Suppressor macrophage treated with lipopolysaccharide for 4 hours (primary cell): ENCODE results near the gene IGFALS.
A peak's percentile ranks its signal among the peaks of the same experiment; 100 is the strongest.

Experiments used
- DNase-seq: peaks from one replicate; pipeline ENCODE4 v3.0.0-alpha.2; 2020

The IGFALS gene

DNA sequence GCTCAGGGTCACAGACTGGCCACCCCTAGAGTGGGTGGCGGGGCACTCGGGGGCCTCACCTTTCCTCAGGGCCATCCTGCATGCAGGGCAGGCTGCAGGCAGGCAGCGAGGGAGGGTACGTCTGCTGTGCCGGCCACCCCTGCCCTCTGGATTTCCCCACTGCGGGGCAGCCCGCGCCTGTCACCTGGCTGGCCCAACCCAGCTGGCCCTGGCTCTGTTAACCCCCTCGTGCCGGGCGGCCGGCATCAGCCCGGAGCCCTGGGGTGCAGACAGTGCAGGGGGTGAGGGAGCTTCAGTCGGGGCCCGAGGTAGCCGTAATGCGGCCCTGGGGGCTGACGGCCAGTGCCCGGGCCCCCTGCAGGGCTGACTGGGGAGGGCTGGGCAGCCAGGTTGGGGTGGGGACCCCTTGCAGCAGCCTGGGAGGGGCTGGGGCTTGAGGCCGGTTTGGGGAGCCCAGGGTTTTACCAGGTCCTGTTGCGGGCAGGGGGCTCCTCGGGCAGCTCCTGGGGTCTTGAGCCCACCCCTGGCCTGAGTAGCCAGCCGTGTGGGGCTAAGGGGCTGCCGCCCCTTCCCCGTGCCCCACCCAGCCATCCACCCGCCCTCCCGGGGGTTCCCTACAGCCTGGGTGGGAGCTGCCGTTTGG lies at the start of gene IGFALS:
TSS of gene IGFALS (minus strand) at position 128 of the 643 bp plus-strand sequence. CDS start at position 75, 53 bp downstream.
- no peak for DNase-seq

DNA sequence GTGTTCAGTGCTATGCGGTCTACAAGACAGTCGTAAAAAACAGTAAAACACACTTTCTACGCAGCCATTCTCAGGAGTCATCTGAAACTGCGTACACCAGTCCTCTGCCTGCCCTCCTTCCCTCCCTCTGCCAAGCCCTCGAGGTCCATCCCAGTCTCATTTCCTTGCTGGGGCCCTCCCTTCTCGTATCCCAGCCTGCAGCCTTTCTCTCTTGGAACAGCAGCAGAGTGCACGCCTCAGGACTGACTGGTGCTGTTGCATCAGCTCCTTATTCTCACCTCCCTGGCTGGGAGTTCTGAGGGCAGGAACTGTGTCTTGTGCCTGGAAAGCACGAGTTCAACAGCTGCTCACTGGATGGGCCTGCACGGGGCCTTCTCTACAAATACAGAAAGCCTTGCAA lies 46.0 kb upstream of the IGFALS start:
- no peak for DNase-seq

DNA sequence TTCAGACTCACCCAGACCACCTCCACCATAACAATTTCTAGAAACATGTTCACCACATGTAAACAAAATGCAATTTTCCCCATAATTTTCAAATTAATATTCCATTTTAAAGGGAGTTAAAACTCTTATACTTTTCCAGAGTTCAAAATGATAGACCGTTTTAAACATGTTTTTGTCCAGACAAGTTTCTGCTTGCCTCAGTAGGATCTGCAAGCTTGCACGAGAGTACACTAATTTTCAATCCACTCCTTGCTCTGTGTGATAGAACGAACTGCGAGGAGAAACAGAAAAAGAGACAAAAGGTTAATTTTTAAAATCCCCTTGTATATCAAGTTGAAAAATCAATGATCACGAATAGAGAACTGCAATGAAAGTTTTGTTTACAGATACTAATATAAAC lies 40.6 kb upstream of the IGFALS start:
- DNase-seq, result no peak

DNA sequence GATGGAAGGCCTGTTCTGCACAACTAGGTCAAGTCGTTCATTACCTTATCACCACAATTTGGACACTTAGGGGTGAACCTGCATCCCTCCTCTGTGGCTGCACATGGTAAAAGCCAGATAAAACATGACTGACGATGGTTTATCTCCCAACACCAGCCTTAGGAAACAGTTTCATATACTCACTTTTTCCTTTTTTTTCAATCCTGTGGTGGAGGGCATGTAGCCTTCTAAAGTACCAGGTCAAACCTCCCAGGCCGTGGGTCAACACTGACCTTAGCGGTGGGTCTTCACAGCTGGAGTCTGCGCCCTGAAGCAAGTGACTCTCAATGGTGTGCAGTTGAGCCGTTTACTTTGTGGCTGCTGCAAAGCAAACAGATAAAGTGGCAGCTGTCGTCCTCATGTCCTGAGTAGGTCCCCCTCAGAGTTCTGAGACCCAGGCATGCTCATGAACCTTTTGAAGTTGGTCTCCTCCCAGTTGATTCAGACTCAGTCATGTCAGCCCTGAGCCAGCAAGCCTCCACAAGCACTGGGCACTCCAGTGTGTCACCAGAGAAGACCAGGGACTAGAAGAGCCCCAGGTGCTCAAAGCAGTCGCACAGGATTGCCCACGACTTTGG lies 39.4 kb upstream of the IGFALS start:
- no peak for DNase-seq

DNA sequence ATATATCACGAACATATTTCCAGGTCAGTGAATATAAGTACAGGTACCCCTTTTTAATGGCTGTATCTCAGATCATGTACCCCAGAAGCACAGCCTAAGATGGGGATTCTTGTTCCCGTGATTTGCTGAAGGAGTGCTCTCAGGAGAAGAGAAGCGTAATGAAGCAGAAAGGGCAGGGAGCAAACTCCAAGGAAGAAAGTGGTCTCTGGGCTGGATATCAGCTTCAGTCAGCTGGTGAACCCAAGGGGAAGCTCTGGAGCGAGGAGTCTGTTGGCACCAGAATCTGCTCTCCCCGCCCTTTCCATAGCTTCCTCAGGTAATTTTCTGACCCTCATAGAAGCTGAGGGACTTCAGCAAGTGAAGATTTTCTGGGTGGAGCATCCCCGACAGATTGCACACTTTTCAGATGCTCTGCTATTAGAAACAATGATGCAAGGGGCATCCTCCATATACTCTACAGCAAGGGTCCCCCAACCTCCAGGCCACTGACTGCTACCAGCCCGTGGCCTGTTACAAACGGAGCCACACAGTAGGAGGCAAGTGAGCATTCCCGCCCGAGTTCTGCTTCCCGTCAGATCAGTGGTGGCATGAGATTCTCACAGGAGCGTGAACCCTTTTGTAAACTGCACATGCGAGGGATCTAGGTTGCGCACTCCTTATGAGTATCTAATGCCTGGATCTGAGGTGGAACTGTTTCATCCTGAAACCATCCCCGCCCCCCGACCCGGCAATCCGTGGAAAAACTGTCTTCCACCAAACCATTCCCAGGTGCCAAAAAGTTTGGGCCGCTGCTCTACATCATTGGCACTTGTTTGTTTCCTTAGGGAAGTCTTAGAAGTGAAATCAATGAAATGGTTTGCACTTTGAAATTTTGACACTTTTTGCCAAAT lies 37.9 kb upstream of the IGFALS start:
- DNase-seq, result no peak

DNA sequence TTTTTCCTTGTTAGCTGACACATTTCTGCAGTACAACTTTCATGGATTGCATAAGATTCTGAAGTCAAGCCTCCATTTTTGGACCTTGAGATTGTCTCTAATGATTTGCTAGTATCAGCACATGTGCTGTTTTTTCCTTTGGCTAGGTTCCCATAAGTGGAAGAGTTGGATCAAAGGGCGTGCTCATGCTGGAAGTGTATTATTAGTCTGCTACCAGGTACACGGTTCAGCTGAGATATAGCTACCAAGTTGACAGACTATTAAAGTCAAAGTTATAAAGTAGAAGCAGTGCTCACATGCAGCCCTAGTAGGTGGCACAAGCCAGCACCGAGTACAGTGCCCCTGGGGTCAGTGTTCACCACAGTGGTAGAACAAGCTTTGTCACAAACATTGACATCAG lies 36.7 kb upstream of the IGFALS start:
- no peak for DNase-seq

DNA sequence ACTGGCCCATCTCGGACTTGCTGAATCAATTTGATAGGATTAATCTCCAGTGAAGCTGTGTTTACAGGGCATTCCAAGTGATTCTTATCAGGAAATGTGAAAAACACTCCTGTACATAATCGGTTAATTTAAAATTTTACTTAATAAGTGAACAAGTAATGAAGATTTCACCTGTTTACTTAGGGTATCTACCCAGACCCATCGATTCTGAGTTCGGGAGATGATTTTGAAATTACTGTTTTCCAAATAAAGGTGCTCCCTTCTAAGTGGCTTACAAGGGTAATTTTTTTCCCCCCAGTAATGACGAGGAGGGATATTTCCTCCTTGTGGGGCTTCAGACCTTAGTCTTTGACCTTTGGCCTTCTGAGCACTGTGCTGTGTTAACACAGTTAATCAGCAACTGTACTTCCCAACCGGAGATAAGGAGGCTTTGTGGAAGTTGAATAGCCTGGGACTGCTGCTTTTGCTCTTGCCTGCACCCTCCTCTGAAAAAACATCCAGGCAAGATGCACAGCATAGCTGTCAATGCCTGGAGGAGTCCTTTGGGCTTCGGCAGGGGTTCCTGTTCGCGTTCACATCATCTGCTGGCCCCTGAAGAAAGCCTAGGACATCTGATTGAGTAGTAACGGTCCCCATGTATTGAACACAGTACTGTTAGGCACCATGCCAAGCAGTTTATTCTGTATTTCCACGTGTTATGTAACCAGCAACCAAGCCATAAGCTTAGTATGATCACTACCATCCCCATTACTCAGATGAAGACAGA lies 35.3 kb upstream of the IGFALS start:
- DNase-seq, result no peak

DNA sequence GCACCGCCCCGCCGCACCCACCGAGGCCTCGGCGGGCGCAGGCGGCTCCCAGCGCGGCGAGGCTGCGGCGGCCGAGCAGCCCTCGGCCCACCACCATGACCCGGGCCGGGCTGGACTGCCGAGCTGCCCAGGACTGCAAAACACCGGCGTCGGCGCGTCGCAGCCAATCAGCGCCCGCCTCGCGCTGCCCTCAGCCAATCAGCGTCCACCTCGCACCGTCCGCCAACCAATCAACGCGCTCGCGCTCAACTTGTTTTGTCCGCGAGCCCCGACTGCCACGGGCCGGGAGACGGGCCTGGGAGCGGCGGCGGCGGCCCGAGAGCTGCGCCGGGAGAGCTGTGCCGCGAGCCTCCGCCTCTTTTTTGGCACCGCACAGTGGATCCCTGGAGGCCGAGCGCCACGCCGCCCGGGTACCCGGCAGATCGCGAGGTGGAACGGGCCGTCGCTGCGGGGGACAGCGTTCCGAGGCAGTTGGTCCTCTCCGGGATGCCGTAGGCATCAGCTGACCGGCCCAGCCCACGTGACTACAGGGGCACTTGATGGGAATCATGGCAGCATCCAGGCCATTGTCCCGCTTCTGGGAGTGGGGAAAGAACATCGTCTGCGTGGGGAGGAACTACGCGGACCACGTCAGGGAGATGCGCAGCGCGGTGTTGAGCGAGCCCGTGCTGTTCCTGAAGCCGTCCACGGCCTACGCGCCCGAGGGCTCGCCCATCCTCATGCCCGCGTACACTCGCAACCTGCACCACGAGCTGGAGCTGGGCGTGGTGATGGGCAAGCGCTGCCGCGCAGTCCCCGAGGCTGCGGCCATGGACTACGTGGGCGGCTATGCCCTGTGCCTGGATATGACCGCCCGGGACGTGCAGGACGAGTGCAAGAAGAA lies 33.4 kb upstream of the IGFALS start, which contains the start of the genes FAHD1 and HAGH:
TSS of gene FAHD1 (plus strand) at position 516 of the 883 bp plus-strand sequence. CDS start at position 549, 33 bp downstream.
TSS of gene HAGH (minus strand) at position 135 of the 883 bp plus-strand sequence. CDS start at position 97, 38 bp downstream.
- peak; percentile 96 for DNase-seq

DNA sequence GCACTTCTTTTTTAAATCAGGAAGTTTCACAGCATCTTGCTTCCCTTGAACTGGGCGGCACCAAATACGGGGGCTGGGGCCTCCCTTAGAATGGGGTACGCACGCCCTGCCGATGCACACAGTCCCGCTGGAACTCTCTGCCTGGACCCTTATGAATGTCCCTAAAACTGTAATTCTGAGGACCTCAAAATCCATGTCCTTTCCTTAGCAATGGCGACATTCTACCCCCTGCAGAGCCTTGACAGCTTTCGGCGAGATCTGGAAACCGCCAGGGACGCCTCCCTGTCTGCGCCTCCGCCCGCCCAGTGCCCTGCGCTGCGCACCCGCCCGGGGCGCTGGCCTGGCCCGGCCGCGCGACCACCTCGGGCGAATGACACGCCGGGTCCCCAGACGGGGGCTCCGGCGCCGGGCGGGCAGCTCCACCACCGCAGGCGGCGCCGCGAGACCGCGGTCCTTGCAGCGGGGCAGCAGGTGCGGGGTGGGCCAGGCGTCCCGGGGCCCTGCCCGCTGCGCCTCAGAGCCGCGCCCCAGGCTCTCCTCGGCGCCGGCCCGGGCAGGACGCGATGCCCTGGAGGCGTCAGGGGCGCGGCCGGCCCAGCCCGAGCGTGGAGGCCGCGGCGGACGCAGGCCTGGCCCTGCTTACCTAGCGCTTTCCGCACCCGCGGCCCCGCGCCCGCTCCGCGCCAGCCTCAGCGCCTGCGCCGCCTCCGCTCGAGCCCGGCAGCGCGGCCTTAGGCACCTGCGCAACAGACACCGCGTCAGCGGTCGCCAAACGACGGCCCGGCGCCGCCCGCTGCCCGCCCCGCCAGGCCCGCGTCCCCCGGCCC lies 32.6 kb upstream of the IGFALS start:
- DNase-seq, result peak; percentile 66

DNA sequence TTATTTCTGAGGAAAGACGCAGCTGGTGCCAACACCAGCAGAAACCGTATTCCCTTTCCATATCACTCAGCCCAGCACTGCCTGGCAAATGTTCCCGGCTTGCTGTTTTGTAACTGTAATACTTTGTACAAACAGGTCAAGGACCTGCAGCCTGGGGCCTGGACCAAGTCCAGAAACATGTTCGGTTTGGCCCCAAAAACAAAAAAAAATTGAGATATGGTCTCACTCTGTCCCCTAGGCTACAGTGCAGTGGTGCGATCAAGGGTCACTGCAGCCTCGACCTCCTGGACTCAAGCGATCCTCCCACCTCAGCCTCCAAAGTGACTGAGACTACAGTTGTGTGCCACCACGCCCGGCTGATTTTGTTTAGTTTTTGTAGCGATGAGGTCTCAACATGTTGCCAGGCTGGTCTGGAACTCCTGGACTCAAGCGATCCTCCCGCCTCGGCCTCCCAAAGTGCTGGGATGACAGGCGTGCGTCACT lies 31.9 kb upstream of the IGFALS start:
- DNase-seq, result no peak

DNA sequence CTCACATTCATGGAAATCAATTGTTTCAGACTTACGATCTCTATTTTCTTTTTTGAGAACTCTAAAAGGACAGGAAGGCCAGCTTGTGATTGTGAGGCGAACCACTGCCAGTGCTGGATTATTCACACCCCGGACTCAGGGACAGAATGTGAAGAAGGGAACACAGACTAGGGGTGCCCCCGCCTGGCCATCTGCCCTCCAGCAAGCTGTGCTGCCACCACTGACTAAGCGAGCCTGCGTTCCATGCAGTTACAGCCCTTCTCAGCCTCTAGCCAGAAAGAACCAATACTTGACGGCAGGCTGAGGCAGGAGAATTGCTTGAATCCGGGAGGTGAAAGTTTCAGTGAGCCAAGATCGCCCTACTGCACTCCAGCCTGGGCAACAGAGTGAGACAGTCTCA lies 30.3 kb upstream of the IGFALS start:
- no peak for DNase-seq

DNA sequence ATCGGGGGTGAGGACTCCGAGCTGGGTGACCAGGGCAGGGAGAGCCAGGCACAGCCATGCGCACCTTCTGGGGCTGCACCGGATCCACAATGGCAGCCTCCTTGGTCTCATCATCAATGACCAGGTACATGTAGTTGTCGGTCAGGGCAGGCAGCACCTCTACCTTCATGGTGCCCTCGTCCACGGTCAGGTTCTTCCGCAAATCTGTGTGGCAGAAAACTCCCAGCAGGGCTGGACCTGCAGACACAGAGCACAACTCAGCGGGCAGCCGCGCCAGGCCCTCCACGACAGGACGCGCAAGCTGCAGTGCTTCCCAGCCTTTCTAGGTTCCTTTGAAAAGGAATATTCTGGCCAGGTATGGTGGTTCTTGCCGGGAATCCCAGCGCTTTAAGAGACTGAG lies 29.3 kb upstream of the IGFALS start:
- no peak for DNase-seq

DNA sequence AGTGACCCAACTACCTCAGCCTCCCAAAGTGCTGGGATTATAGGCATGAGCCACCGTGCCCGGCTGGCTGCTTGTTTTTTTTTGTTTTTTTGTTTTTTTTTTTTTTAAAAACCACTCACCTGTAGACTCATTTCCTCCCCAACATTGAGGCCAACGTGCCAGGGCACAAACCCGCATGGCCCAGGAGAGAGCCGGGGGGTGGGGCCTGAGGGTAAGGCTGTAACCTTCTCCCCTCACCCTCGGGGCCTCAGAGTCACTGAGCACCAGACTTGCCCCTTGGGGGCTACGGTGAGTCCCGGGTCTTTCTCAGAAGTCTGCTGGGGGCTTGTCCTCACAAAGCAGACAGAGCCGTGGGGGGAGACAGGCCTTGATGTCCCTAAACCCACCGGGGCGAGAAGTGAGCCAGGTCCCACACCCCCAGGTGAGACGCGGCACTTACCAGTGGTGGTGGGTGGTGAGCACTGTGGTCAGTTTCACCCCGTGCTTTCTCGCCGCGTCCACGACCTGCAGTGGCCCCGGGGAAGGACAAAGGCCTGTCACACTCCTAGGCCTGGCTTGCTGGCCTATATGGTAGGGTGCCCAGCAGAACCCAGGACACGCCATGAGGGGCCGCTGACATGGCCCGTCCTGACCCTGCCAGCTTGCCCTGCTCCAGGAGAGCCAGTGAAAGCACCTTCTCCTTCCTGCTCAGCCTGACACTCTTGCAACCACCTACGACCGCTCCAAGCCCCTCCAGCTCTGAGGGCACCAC lies 28.5 kb upstream of the IGFALS start:
- no peak for DNase-seq

DNA sequence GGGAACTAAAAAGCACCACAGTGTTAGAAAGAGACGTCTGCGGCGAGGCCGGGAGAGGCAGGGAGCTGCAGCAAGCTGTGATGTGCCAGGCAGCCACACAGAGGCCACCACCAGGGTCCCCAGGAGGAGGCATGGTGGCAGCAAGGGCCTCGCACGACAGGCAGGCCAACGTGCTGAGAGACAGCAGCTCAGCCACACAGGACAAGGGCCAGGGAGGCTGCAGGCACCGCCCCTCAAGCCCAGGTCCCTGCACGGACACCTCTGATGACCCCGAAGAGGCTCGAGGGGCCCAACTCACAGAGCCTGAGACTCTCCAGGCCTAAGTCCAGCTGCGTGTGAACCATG lies 27.4 kb upstream of the IGFALS start:
- DNase-seq, result no peak

DNA sequence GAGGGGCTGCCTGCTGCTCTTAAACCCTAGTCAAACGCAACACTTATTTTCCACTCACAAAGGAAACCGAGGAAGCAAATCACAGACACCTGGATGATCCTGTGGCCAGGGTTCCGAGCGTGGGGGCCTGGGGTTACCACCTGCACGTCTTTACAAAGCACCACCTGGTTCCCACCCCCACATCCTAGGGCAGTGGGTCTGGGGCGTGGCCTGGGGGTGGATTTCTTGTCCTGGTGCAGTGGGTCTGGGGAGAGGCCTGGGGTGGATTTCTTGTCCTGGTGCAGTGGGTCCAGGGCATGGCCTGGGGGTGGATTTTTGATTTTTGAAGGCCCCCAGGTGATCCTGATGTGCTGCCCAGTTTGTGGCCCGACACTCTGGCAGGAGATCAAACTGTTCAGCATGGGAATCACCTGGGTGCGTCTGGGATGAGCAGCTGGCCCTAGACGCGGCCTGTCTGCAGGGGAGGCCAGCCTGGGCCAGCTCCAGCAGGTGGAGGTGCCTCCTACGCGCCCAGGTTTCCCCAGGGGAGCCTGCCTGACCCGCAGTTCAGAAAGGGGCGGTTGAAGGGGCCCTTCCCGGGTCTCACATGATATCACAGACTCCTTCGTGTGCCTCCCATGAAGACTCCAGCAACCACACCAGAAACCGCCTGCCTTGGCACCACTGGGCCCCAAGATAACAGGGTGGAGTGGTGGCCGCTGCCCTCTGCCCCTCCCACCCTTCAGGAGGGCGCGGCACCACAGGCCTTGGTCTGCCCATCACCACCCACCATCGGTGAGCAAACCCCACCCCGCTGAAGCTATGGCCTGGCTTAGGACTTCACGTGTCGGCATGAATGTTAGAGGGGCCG lies 26.8 kb upstream of the IGFALS start:
- no peak for DNase-seq

DNA sequence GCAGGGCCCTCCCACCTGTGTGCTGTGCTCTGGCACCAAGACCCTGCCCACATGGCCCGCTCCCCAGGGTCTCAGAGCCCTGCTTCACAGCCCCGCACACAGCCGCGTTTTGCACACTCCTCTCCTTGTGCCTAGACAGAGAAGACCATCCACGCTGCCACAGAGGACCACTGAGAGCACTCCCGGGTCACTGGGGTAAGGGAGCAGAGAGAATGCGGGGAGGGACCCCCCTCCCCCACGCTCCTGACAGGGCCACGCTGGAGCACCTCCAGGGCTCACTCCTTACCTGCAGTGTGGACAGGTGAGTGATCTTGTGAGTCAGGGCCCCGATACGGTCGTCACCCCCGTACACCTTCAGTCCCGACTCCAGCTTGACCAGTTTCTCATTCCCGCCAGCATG lies 26.1 kb upstream of the IGFALS start:
- no peak for DNase-seq

DNA sequence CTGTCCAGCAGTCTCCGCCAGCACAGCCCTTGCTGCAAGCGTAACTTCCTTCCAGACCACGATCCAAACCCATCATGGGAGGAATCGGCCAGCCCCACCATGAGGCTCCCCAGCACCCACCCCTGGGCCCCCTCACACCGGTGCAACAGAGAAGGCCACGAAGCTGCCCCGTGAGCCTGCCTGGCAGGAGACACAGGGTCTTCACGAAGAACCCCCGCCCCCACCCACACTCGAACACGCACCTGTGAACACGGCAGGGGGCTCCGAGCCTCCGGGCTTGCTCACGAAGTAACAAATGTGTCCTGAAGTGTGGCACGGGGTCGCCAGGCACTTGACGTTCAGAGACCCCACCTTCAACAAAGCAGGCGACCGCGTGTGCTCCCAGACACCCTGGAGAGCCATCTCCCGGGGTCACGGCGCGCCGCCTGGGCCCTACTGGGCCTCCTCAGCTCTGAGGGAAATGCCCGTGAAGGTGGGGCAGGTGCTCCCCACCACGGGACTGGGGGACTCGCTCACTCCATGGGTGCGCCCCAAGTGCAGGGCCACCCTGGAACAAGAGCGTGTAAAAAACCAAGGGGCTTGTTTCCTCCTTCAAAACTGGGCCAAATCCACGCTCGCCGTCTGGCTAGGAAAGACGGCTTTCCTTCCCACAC lies 25.5 kb upstream of the IGFALS start:
- DNase-seq, result no peak

DNA sequence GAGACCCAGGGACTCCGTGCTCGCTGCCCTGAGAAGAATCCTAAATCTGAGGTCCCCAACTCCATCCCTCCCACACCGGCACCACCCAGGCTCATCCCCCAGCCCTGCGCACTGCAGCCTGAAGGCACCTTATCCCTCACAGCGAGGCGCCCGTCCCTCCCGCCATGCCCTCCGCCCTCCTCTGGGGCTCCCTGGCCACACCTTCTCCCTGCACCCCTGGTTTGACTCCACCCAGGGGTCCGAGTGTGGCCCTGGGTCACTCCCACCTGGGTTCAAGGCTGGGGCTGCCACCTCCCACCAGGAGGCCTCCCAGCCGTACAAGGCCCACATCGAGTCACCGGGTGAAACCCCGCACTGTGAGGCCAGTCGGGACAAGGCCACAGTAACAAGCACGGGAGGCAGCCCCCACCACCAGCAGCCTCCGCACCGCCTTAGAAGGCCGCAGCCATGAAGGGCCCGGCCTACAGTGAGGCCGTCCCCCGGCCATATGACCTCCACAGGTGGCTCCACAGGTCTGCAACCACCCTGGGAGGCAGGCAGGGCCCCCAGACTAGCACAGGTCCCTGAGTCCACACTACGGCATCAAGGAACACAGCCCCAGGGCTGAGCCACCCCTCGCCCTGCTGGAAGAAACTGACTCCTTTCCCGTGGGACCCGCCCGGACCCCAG lies 24.8 kb upstream of the IGFALS start:
- no peak for DNase-seq
